GM08714 (cell line): ENCODE results near the gene PPDPF.

Experiments used
- H3K4me3 ChIP-seq: fragments of 200-500 bp; sonication (Bioruptor generic); 2 replicates; pipeline ENCODE4 v1.5.1; 2014; ENCODE audit warnings: mild to moderate bottlenecking, low read length, inconsistent platforms
- ZNF274 ChIP-seq: IDR thresholded peaks from 2 replicates; pipeline ENCODE4 v1.6.1; 2012; ENCODE audit warnings: mild to moderate bottlenecking, low read depth, low read length

Gene PPDPF

GRCh38 chr20:63531686-63532448 lies 11.3 kb downstream of the PPDPF start:
- no peak for TF ChIP-seq ZNF274
- H3K4me3 ChIP-seq, result no peak overlapping the region

- TF ChIP-seq ZNF274, result no peak
- H3K4me3 ChIP-seq, result no peak overlapping the region
Measured at GRCh38 chr20:63532449-63532971, 11.9 kb downstream of the PPDPF start.

DNA sequence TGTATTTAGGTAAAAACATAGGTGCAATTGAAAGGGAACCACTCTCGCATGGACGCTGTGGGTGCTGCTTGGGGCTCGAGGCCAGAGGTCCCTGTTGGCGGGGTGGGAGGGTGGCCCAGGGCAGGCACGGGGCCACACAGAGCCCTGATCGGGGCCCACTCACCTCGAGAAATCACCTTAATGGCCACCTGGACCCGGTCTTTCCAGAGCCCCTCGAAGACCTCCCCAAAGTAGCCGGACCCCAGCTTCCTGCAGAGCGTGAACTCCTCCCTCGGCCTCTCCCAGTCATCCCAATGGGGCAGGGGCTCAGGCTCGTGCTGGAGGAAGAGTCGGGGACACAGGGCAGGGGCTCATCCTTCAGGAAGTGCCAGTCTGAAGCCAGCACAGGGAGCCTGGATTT lies 12.8 kb downstream of the PPDPF start:
- H3K4me3 ChIP-seq, result no peak overlapping the region
- TF ChIP-seq ZNF274, result no peak

GRCh38 chr20:63533871-63534393 lies 13.4 kb downstream of the PPDPF start:
- TF ChIP-seq ZNF274, result no peak
- H3K4me3 ChIP-seq, result no peak overlapping the region

- TF ChIP-seq ZNF274, result no peak
- H3K4me3 ChIP-seq, result no peak overlapping the region
Measured at GRCh38 chr20:63534427-63534830, 13.9 kb downstream of the PPDPF start.

DNA sequence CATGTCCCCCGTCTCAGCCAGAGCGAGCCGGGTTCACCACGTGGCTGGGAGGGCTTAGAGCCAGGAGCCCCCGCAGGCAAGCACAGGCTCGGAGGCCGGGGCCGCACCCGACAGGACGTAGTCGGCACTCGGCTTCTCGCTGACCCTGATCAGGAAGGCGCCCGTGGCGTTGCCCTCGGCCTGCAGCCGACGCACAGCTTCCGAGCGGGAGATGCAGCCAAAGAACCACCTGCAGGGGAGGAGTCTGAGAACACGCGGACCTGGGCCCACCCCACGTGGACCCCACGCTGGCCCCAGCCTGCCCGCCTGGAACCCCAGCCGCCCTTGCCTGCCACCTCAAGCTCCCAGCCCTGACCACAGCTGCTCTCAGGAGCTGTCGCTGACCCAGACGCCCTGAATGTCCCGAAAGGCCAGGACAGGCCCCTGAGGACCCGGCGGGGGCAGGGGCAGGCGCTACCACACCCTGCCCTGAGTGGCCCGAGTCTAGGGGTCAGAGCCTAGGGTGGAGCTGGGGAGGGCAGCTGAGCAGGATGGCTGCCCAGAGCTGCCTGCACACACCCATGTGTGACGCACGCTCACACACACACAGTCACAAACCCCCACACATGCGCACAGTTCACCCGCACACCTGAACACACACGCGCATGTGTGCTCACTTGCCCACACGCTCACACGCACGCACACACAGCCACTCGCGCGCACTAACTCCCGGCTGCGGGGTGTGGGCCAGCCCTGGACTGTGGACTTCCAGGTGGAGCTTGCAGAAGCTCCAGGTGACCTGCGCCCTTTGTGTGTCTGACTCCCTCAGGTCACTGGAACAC lies 14.5 kb downstream of the PPDPF start:
- no peak for TF ChIP-seq ZNF274
- H3K4me3 ChIP-seq, result no peak overlapping the region

DNA sequence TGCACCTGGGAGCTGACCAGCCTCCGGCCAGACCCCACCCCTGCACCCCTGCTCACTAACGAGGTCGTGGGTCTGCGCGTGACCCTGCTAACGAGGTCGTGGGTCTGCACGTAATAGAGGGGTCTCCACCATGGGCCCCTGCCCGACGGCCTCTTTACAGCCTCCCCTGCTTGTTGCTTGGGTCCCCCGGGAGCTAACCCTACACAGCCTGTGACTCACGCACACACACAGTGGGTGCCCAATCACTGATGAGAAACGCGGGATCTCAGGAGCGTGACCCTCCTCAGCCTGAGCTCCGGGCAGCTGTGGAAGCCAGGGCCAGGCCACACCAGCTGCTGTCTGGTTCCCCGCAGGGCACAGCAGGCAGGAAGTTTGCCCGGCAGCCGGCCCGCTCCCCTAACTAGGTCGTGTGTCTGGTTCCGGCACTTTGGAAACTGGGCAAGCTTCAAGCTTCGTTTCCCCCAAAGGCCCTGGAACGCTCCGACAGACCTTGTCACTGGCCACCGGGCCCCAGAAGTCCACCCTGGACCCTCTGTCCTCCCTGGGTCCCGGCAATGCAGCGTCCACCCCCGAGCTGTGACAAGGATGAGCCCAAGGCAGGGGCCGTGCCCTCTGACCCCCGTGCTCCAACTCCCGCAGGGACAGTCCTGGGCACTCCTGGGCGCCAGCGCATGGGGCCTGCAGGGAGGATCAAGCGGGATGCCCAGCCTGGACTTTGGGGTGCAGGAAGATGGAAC lies 15.8 kb downstream of the PPDPF start:
- H3K4me3 ChIP-seq, result no peak overlapping the region
- no peak for TF ChIP-seq ZNF274

GRCh38 chr20:63536997-63537524 lies 16.5 kb downstream of the PPDPF start, which contains the start of gene PTK6:
TSS of gene PTK6 (minus strand) at chr20:63537376. CDS start at chr20:63537314, 62 bp downstream.
- TF ChIP-seq ZNF274, result no peak
- H3K4me3 ChIP-seq, result peak within 1 kb of the TSS; percentile 18; the same call in 1 of the 2 replicates

GRCh38 chr20:63537525-63538203 lies 17.1 kb downstream of the PPDPF start:
- no peak for TF ChIP-seq ZNF274
- H3K4me3 ChIP-seq, result peak overlapping the region; percentile 18; the same call in 1 of the 2 replicates

DNA sequence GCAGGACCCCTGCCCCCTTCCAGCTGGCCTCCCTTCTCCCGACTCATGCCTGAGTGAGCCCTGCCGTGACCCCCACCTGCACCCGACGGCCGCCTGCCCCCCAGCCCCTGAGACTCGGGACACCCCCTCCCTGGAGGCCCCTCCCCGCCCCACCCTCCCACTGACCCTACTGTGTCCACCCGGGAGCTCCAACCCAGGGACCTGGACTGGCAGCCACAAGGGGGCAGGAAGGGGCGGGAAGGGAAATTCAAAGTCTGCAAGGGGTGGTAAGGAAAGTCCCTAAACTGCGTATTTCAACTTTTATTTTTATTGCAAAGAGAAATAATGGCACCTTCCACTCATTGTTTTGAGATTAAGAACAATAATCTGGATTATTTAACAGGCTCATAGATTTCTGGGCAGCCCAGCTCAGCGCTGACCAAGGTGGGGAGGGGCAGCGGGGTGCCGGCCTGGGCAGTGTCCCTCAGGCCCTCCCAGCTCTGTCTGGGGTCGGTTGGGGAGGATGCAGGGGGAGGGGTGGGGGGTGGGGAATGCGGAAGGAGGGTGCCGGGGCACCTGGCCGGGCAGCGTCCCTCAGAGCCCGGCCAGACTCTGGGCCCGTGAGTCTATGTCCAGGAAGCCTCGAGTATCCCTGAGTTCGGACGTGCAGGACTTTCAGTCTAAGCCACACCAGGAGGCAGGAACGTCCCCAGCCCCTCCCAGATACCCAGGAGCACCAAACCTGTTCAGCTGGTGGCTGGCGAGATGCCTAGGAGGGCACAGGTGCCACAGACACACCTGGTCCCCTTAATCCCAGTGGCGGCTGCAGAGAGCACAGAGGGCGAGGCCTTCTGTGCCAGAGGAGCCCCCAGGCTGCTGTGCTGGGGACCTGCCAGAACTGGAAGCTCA lies 17.9 kb downstream of the PPDPF start:
- no peak overlapping the region for H3K4me3 ChIP-seq
- no peak for TF ChIP-seq ZNF274

DNA sequence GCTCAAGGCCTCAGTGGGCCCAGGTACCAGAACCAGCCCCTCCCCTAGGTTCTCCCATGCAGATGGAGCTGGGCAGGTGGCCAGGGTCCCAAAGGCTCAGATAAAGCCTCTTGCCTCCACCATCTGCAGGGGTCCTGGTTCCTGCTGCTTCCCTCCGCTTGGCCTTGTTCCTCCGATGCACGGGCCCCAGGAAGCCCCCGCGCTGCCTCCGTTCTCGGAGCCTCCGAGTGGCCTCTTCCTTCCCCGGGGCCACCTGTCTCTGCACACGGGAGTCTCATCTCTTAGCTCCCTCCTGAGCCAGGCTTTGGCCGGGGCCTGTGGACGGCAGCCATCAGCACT lies 18.5 kb downstream of the PPDPF start:
- no peak for TF ChIP-seq ZNF274
- no peak overlapping the region for H3K4me3 ChIP-seq
